Gastroesophageal sphincter (tissue), 3 donors: Measurements from ENCODE around the gene DIPK1A.

Experiments used
- EP300 ChIP-seq: sonication (generic); formaldehyde crosslinking; IDR thresholded peaks from one replicate; pipeline ENCODE4 v1.6.1; 2017; ENCODE audit warnings: antibody characterized with exemption, mild to moderate bottlenecking
- POLR2A ChIP-seq, 2 donors: fragments of 450-650 bp; IDR thresholded peaks; one replicate each; pipeline ENCODE4 v1.6.1; 2017; ENCODE audit warnings: antibody characterized with exemption in 2 of 2, mild to moderate bottlenecking in 2 of 2, moderate library complexity in 1 of 2
- POLR2AphosphoS5 ChIP-seq: sonication (generic); formaldehyde crosslinking; IDR thresholded peaks from one replicate; pipeline ENCODE4 v1.6.1; 2017; ENCODE audit warnings: antibody characterized with exemption
- TF ChIP-seq, protein P1 (sequence below), 4 experiments: fragments of 200-600 bp in 2 of 4; fragments of 450-650 bp in 2 of 4; sonication (generic) in 1 of 4; IDR thresholded peaks; one replicate each; pipeline ENCODE4 v1.5.1; 2017 to 2019; ENCODE audit warnings: antibody characterized with exemption in 4 of 4, mild to moderate bottlenecking in 2 of 4, moderate library complexity in 2 of 4

DNA sequence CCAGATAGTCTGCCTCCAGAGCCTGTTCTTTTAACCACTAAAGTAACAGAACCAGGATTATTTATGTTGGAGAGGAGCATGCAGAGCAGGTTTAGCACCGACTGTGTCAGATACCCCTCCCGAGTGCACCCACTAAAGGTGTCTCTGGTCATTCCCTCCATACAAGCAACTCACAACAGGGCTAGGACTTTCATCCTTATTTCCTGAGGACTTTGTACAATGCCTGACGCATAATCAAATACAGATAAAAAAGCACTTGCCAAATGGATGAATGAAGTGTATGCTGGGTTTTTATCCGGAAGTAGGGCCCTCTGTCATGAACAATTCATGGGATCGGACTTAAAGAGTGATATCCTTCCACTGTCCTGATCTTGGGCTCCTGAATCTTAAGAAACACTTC, 103.4 kb downstream of the DIPK1A start:
- TF ChIP-seq EP300 (no peak), POLR2AphosphoS5 (no peak), POLR2A (IDR thresholded peaks at IDR 0.05) (no peak)
- TF ChIP-seq, protein P1, sequence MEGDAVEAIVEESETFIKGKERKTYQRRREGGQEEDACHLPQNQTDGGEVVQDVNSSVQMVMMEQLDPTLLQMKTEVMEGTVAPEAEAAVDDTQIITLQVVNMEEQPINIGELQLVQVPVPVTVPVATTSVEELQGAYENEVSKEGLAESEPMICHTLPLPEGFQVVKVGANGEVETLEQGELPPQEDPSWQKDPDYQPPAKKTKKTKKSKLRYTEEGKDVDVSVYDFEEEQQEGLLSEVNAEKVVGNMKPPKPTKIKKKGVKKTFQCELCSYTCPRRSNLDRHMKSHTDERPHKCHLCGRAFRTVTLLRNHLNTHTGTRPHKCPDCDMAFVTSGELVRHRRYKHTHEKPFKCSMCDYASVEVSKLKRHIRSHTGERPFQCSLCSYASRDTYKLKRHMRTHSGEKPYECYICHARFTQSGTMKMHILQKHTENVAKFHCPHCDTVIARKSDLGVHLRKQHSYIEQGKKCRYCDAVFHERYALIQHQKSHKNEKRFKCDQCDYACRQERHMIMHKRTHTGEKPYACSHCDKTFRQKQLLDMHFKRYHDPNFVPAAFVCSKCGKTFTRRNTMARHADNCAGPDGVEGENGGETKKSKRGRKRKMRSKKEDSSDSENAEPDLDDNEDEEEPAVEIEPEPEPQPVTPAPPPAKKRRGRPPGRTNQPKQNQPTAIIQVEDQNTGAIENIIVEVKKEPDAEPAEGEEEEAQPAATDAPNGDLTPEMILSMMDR (IDR thresholded peaks at IDR 0.05) = no peak
